Breast epithelium (tissue), 4 donors: ENCODE results near the gene CRHR2. TPM values are rescaled to one million over a fixed set of nuclear protein-coding genes. Genes with fewer than 3 reads are reported as not detected.

Experiments
- DNase-seq, 2 donors: peaks; one replicate each; pipeline ENCODE4 v3.0.0-alpha.2; 2019; ENCODE audit warnings: low spot score in 2 of 2
- H3K27ac ChIP-seq, 2 donors: fragments of 200-600 bp; sonication (generic) in 1 of 2; one replicate each; pipeline ENCODE4 v1.5.1; 2016 to 2019; ENCODE audit warnings: mild to moderate bottlenecking in 1 of 2
- H3K27me3 ChIP-seq, 2 donors: fragments of 200-600 bp; sonication (generic) in 1 of 2; one replicate each; pipeline versions ENCODE4 v1.5.1 to v1.6.0; 2017 to 2019; ENCODE audit warnings: control low read depth in 1 of 2, mild to moderate bottlenecking in 1 of 2
- H3K36me3 ChIP-seq: fragments of 200-600 bp; one replicate; pipeline ENCODE4 v1.5.1; 2019
- H3K4me1 ChIP-seq, 2 donors: fragments of 200-600 bp; sonication (generic); one replicate each; pipeline ENCODE4 v1.5.1; 2016 to 2019; ENCODE audit warnings: control low read depth in 1 of 2
- H3K4me3 ChIP-seq, 3 donors: fragments of 200-600 bp; sonication (generic); 1 replicate in 2 of 3; 2 replicates in 1 of 3; pipeline ENCODE4 v1.5.1; 2016 to 2019; ENCODE audit warnings: mild to moderate bottlenecking in 3 of 3, moderate library complexity in 2 of 3
- H3K9me3 ChIP-seq, 2 donors: fragments of 200-600 bp; sonication (generic) in 1 of 2; one replicate each; pipeline ENCODE4 v1.5.1; 2016 to 2019; ENCODE audit warnings: control low read depth in 1 of 2
- CTCF ChIP-seq, 3 donors: fragments of 450-650 bp; IDR thresholded peaks; one replicate each; pipeline ENCODE4 v1.5.1; 2016 to 2017; ENCODE audit warnings: antibody characterized with exemption in 3 of 3, mild to moderate bottlenecking in 3 of 3, moderate library complexity in 3 of 3
- POLR2A ChIP-seq: fragments of 450-650 bp; IDR thresholded peaks from one replicate; pipeline ENCODE4 v1.6.1; 2016; ENCODE audit warnings: antibody characterized with exemption, mild to moderate bottlenecking, moderate library complexity
- POLR2AphosphoS5 ChIP-seq, 3 donors: sonication (generic); formaldehyde crosslinking; IDR thresholded peaks; one replicate each; pipeline ENCODE4 v1.6.1; 2017; ENCODE audit warnings: antibody characterized with exemption in 3 of 3
- intact Hi-C: fragments of 100-400 bp; cut with DNase I; formaldehyde crosslinking; loops from one replicate; pipeline ENCODE4 v1.15.1; 2023; ENCODE audit warnings: low total_unique reads
- total RNA-seq, 3 donors: library from RNA; depleted of rRNA; stranded (reverse); fragments of >200 nt; gene quantifications; one replicate each; pipeline ENCODE4 v1.1.0, GENCODE V29; 2016

The CRHR2 gene
- total RNA-seq, 3 donors from 2014 or later, result under 0.01 to 0.16 (median 0.15) TPM

GRCh38 chr7:30612658-30613265 is 69.5 kb downstream of the CRHR2 start:
- Histone ChIP-seq H3K27me3 (no peaks in the 10 kb centered on the region), H3K36me3 (peaks cover 11% of the 10 kb centered on the region), H3K4me1 (peaks cover 0 to 4% of the 10 kb centered on the region in 2 donors), H3K4me3 (no peak overlapping the region), H3K27ac (no peak overlapping the region), H3K9me3 (no peaks in the 10 kb centered on the region)
- no peak for DNase-seq
- intact Hi-C loops, result no loop called here
- TF ChIP-seq POLR2A, result no peak
- no peak for TF ChIP-seq POLR2AphosphoS5 (IDR thresholded peaks at IDR 0.05)
- TF ChIP-seq CTCF (IDR thresholded peaks at IDR 0.05), result no peak

- H3K4me3 ChIP-seq, result no peak overlapping the region
- TF ChIP-seq CTCF (IDR thresholded peaks at IDR 0.05) (no peak), POLR2AphosphoS5 (IDR thresholded peaks at IDR 0.05) (no peak), POLR2A (no peak)
- intact Hi-C loops, result no loop called here
Measured at GRCh38 chr7:30605832-30606231, 76.4 kb downstream of the CRHR2 start.

GRCh38 chr7:30604901-30605300 is 77.4 kb downstream of the CRHR2 start:
- intact Hi-C loops, result no loop called here
- H3K9me3 ChIP-seq, result no peaks in the 10 kb centered on the region
- H3K4me3 ChIP-seq, result no peak overlapping the region
- TF ChIP-seq POLR2AphosphoS5 (IDR thresholded peaks at IDR 0.05) (no peak), POLR2A (no peak), CTCF (IDR thresholded peaks at IDR 0.05) (no peak)
- H3K4me1 ChIP-seq, result no peaks in the 10 kb centered on the region
- no peak overlapping the region for H3K27ac ChIP-seq
- no peak for DNase-seq
- H3K27me3 ChIP-seq, result no peaks in the 10 kb centered on the region
- peaks cover 9% of the 10 kb centered on the region for H3K36me3 ChIP-seq

More at GRCh38 chr7:30605832-30606231, 76.4 kb downstream of the CRHR2 start:
- Histone ChIP-seq H3K27ac (no peak overlapping the region), H3K4me1 (no peaks in the 10 kb centered on the region), H3K36me3 (peaks cover 11% of the 10 kb centered on the region), H3K27me3 (no peaks in the 10 kb centered on the region), H3K9me3 (no peaks in the 10 kb centered on the region)
- DNase-seq, result no peak

Other genes with a start within 250 kb of the CRHR2 start
- gene NOD1, start 203.7 kb downstream of the CRHR2 start, total RNA-seq, result 10 to 100 TPM; 11.2 to 34.4 (median 21.4) TPM
- 10 to 100 TPM; 25.3 to 59.6 (median 44.6) TPM for gene GGCT, start 177.6 kb downstream of the CRHR2 start, total RNA-seq
- gene GARS1, start 87.6 kb downstream of the CRHR2 start, total RNA-seq, result 10 to 100 TPM; 50.9 to 66.9 (median 56.8) TPM
- gene INMT, start 69.7 kb upstream of the CRHR2 start, total RNA-seq, result 10 to 100 TPM in 2 of 3 donors, 1 to 10 TPM in 1; 7.8 to 66.7 (median 26.2) TPM
- gene MINDY4, start 89.0 kb upstream of the CRHR2 start, total RNA-seq, result 10 to 100 TPM in 2 of 3 donors, 1 to 10 TPM in 1; 5.6 to 14.9 (median 13.8) TPM
- 100 to 1,000 TPM; 132 to 213 (median 177) TPM for gene AQP1, start 229.4 kb upstream of the CRHR2 start, total RNA-seq